HG03103 (cell line): ENCODE results near the gene UNCX.
"Not testable (repeated sequence)": the region's sequence is repeated elsewhere in the genome, so short reads cannot be mapped to it uniquely, and the experiment has no call there.

Experiments
- ATAC-seq: cut with Tn5 transposase; IDR thresholded peaks from one replicate; pipeline ENCODE4 v1.9.1; 2021; ENCODE audit warnings: low read depth; ENCODE audit not compliant: unreplicated experiment

Gene UNCX

DNA sequence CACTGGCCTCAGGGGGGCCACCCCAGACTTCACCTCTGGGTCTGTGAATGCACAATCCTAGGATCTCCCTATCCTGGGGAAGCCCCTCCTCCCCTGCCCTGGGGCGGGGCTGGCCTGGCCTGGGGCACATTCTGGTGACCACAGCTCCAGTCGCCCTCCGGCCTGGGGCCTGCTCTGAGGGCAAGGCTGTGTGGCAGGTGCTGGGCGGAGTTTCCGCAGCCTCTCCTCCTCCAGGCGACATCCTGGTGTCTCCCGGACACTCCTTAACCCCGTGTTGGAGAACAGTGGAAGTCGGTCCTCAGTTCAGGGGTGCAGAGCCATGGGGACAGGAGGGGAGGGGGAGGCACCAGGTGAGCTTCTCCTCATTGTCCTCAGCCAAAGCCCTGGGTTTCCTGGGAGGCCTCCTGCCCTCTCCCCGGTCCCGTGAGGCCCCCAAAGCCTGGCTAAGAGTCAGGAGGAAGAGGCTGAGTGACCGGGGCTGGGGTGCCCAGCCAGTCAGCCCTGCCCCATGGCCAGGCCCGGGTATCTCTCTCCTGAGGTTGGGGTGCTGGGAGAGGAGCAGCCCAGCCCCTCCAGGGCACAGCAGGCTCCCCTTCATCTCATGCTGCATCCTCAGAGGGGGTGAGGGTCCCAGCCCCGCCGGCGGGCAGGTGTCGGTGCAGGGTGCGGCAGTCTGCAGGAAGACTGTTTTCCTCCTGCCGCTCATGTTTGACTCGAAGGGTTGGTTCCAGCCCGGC, 22.6 kb downstream of the UNCX start:
- ATAC-seq: no peak

DNA sequence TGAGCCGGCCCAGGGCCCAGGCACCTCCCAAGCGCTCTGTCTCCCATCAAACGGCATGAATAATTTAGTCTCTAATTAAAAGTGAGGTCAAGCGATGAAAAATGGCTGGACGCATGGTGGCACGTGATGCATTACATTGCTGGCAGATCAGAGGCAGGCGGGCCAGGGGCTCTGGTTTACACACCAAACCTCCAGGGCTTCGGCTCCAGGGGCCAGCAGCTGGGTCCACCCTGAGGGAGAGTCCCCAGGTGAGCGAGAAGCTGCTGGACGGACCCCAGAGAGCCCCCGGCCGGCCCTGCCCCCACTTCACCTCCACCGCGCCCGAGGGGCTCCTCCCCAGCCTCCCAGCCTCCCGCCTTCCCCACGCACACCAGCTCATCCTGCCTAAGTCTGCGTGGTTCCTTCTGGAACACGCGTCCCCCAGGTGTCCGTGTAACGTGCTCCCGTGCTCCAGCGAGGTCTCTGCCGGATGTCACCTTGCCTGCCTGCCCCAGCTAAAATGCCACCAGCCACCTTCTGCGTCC, 23.2 kb downstream of the UNCX start:
- ATAC-seq: no peak

DNA sequence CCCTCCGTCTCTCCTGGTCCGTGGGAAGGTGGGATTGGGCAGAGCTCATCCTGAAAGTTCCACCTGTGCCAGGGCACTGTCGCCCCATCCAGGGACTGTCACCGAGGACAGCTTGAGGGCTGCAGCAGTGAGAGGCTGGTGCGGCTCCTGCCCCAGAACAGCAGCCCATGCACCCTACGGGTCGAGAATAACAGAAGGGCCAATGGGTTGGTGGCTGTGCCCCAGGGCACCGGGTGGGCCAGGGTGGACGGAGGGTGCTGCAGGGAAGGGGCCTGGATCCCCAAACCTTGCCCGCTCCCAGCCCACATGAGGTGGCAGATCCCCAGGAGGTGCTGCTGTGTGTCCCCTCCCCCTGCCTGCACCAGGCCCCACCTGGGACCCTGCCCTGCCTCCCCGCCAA, 23.9 kb downstream of the UNCX start:
- no peak for ATAC-seq

DNA sequence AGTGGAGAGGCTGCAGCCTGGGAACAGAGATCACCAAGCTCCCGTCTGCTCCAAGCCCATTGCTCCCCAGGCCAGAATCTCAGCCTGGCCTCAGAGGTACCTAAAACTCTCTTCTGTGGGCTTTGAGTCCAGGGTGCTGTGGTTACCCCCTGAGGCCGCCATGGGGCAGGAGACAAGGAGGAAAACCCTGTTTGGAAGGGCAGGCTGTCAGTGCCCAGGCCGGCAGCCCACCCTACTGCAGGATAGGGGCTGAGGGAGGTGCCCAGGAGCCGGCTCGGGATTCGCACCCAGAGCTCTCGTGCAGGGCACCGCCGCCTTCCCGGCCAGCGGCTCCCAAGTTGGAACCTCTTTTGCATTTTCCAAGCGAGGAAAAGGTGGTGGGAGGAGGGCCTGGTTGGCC, 24.5 kb downstream of the UNCX start:
- no peak for ATAC-seq

DNA sequence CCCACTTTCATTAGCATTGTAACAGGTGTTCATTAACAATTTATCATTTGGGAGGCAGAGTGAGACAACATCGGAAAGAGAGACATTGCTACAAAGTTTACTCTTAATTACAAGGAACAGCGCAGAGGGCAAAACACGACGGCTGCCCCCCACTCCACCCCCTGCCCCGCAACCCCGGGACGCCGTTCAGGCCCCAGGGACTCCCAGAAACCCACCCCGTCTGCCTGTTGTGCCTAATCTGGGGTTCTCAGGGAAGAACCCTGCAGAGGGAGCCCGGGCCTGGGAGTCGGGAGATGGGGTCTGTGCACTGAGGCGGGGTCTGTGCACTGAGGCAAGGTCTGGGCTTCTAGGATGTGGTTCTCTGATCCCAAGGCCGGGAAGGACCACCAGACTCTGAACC, 25.2 kb downstream of the UNCX start:
- no peak for ATAC-seq

DNA sequence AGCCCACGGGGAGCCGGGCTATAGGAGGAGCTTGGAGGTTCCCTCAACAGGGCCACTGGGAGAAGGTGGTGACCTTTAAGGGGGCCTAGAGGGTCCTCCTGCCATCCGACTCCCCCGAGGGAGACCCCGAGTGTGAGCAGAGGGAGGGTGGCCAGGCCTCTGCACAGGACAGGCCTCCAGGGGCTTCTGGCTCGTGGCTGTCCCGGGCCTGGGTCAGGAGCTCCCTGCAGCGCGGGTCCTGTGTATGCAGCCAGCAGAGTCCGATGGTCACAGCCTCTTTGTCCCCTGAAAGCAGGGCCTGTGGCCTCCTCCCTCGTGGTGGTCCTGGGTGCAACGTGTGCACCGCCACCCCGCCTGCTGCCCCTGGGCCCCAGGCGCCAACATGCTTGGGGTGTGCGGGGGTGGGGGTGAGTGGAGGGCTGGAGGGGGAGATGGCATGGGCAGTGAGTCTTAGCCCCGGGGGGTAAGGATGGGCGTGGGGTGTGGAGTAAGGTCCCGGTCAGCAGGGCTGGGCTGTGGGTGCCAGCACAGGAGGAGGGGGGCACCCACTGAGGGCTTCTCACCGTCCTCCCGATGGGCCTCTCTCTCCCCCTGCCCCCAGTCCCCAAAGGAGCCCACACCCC, 27.1 kb downstream of the UNCX start:
- ATAC-seq: no peak

DNA sequence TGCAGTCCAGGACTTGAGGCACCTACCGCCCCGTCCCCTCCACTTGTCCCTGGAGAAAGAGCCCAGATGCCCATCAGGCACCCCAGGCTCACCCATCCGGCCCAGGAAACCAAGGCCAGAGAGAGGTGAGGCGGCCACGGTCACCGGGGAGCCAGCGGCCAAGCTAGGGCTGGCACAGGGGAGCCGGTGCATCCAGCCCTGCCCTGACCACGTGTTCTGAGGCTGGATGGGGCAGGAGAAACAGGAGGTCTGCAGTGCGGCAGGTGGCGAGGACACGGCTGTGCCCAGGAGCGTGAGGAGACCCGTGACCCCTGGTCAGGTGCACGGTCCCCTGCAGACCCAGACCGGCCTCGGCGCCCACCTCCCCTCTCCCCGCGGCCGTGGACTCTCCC, 27.6 kb downstream of the UNCX start:
- ATAC-seq: no peak

DNA sequence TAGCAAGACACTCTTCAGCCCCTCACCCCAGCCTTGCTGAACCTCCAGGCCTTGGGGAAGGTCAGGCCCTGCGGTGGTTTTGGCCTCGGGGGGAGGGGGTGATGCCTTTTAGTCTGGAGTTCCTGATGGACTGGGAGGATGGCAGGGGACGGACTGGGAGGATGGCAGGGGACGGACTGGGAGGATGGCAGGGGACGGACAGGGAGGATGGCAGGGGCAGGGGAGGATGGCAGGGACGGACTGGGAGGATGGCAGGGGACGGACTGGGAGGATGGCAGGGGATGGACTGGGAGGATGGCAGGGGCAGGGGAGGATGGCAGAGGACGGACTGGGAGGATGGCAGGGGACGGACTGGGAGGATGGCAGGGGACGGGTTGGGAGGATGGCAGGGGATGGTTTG, 28.4 kb downstream of the UNCX start:
- ATAC-seq: not testable (repeated sequence)

DNA sequence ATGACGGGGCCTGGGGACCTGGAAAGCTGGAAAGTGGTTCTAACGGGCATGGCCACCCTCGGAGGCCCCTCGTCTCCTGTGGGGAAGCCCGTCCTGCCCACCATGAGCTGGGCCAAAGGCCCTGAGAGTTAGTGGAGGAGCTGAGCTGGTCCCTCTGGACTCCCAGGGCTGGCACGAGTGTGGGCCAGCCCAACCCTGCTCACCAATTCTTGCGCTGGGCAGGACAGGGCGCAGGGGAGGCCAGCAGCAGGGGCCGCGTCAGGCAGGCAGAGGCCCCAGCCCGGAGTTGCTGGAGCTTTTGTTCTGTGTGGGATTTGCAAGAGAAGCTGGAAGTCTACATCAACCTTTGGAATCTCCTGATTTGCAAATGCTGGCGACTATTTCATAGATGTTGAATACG, 29.8 kb downstream of the UNCX start:
- no peak for ATAC-seq

DNA sequence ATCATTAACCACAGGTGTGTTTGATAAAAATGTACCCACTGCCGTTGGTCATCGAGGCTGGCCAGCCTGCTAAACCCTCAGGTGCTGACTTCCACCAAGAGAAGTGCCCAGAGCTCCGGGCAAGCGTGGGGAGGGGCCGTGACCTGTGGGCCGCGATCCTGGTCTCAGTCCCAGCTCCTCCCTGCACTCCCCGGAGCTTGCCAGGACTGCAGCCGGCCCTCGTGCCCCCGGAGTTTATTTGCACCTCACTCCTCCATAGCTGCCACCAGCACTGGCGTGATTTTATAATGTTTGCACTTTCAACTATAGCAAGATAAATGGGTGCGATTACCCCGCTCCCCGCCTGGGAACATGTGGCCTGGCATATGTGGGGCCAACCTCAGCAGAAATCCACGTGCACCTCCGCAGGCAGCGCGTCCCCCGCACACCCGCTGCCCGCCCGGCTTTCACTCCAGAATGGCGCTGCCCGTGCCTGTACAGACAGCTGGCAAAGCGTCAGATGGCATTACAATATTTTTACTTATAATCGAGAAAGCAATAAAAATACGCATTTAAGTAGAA, 30.8 kb downstream of the UNCX start:
- no peak for ATAC-seq

DNA sequence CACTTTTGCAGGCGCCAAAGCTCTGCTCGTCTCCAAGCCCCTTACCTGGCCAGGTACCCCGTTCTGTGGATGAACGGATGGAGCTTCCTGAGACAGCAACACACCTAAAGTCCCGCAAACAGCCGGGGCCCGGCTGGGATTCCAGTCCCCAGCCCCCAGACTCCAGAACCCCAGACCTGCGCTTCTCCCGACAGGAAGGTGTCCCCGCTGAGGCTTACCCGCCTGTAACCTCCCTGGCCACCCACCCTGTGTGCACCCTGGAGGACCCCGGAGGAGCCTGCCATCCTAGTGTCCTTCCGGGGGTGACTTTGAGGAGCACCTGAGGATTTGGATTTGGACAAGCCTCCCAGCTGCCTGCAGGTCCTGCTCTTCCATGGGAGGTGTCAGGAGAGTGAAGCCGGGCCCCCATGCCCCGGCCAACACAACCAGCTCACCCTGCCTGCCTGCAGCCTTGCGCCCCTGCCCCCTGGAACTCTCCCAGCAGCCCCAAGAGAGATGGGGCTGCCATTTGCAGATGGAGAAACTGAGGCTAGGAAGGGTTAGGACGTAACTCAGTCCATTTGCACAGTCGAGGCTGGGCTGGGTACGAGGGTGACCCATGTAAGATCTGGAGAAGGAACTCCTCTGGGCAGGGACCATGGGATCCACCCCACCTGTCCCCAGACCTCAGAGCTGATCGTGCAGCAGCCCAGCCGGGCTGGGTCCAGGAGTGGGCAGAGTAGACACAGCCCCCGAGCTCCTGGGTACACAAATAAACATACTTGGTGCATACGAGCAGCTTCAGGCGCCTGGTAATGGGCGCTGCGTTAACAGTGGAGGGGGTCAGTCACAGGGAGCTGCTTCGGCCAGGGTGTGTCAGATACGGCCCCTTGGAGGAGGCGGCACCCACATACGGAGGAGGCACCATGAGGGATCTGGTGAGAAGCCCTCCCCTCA, 31.9 kb downstream of the UNCX start:
- no peak for ATAC-seq

DNA sequence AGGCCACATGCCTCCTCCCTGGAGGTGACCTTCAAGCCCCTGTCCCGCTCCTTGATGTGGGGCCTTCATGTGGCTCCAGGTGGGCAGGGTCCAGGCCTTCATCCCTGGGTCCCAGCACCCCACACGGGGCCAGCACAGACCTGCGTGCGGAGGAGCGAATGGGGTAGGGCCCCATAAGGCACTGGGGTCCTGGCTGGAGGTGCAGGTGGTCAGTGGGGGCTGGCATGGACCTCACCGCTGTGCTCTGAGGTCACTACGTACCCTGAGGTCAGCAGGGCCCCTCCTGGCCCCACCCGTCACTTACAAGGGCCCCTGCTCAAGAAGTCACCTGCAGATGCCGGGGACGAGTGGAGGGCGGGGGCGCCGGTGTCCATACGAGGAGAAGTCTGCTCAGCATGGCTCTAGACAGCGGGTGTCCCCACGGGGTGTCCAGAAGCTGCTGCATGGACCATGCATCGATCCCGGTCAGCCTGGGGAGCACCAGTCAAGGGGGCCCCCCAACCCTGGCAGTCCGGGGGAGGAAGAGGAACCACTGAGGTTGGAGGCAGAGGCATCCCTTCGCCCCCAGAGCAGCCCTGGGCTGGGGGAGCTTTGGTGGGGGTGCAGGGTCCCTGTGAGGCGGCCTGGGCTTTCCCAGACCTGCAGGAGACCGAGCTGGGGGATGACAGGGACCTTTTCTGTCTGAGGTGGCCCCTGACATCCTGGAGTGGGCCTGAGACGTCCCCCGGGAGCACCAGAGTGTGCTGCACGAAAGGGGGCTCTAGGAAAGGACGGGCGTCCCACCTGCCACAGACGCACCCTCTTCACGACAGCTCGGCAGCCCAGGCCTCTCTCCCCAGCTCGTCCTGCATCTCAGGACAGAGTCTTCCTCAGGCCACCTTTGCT, 34.6 kb downstream of the UNCX start:
- no peak for ATAC-seq

DNA sequence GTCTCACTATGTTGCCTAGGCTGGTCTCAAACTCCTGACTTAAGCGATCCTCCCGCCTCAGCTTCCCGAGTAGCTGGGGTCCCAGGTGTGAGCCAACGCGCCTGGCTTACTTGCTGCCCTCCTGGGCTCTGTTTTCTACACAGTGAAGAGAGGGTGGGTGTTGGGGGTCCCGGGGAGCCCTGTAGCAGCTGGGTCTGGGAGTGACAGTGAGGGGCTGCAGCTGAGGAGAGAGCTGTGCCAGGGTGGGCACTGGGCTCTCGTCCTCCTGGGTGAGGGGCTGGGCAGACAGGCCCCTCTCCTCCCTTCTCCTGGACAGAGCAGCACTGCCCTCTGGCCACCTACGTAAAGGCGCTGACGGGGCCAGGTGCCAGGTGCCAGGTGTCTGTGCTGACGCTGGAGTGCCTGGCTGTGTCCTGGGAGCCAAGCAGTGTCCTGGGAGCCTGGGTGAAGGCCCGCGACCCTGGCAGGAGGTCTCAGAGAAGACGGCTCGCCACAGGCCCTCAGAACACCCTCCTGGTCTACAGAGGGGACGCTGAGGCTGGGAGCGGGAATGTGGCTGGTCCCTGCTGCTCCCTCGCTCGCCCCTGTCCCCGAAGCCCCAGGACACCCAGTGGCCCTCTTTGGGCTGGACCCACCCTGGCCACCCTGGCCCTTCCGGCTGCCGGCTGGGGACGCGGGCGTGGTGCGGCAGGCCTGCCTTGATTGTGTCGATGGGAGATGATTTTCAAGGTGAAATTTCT, 35.6 kb downstream of the UNCX start:
- ATAC-seq: no peak

DNA sequence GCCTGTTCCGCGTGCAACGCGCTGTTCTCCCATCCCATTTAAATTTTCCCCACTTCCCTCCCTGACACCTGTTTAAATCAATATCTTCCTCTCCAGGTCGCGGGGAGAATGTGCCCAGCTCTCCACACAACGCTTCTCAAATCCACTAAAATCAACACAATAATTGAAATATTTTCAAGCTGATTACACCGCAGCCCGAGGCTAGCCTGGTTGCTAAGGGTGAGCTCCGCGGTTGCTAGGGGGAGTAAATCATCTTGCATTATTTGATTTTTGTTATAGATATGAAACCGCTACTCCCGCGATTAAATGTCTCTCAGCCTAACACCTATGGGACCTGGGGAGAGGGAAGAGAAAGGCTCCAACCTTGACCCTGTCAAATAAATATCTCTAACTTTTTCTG, 36.2 kb downstream of the UNCX start:
- ATAC-seq: no peak

DNA sequence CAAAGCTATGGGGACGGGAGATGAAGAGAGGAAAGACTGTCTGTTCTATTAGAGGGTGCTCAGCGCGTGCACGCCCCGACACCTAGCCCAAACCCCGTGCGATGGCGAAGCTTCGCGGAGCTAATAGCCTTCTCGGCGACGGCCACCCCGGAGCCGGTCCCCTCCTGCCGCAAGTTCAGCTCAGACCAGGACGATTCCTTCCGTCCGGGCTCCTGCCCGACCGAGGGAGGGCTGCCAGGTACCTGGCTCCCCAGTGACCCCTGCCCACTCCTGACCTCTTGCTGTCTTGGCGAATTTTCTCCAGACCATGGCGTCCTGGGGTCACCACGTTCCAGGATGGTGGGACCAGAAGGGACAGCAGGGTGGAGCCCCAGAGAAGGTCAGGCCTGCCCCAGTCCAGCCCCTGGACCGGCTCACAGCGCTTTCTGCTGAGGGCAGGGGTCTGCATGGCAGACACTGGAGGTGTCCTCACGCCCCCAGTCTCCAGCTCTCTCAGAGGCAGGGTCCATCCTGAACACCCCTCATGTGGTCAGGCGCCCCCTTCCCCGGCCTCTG, 36.7 kb downstream of the UNCX start:
- ATAC-seq: no peak

DNA sequence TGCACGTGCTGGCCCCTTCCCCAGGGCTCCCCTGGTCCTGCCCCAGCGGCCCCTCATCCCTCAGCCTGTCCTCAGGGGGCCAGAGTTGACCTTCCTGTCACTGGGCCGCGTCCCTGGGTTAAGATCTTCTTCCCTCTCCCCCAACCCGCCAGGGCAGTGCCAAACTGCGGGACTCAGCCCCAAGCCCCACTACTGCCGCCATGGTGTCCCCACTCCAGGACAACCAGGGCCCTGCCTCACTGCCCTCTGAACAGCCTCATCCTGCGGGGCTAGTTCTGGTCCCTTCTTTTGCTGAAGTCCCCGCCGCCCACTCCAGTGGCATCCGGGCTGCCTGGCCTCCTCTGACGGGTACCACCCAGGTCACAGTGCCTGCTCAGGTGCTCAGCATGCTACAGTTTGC, 37.5 kb downstream of the UNCX start:
- no peak for ATAC-seq

DNA sequence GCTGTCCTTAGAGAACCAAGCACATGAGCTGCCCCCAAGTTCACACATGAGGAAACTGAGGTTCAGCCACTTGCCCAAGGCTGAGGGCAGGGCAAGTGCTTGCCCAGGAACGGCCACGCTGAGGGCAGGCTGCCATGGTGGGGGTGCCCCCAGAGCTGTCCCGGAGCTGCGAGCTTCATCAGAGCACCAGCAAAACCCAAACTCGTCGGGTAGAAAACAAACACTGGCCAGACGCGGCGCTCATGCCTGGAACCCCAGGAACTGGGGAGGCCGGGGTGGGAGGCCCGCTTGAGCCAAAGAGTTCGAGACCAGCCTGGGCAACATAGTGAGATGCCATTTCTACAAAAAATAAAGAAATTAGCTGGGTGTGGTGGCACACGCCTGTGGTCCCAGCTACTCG, 38.4 kb downstream of the UNCX start:
- ATAC-seq: no peak

DNA sequence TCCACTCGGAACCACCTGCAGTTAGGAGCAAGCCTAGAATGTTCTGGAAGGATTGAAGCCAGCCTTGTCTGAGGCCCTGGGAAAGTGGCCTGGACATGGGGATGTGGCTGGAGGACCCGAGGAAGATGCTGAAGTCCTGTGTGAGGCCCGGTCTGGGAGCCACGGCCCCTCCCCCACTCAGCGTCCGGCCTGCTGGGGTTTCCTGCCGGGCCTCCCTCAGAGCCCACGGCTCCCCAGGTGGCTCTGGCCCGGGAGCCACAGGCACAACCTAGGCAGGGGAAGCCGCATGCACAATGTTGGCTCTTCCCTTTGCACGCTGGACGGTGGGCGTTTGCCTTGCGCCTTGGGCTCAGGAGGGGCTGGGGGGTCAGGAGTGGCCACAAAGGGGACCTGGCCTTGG, 39.0 kb downstream of the UNCX start:
- ATAC-seq: no peak

DNA sequence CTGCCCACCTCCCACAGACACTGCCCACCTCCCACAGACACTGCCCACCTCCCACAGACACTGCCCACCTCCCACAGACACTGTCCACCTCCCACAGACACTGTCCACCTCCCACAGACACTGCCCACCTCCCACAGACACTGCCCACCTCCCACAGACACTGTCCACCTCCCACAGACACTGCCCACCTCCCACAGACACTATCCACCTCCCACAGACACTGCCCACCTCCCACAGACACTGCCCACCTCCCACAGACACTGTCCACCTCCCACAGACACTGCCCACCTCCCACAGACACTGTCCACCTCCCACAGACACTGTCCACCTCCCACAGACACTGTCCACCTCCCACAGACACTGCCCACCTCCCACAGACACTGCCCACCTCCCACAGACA, 39.5 kb downstream of the UNCX start:
- ATAC-seq: not testable (repeated sequence)
